Umbilical cord (tissue), 2 donors: ENCODE data around the gene PLCD4. TPM values are rescaled to one million over a fixed set of nuclear protein-coding genes. Genes with fewer than 3 reads are reported as not detected.

Experiments used
- DNase-seq: peaks from one replicate; pipeline ENCODE4 v3.0.0-alpha.2; 2015; ENCODE audit warnings: low spot score
- total RNA-seq: library from RNA; depleted of rRNA; stranded (reverse); fragments of >200 nt; gene quantifications from one replicate; pipeline ENCODE4 v1.2.3, GENCODE V29; 2014; ENCODE audit warnings: low replicate concordance; ENCODE audit not compliant: insufficient read depth

The PLCD4 gene
- total RNA-seq, 1 donor from 2014 or later, result 7.2 TPM

- no peak for DNase-seq
Measured at GRCh38 chr2:218664653-218665052, 57.0 kb downstream of the PLCD4 start.

DNA sequence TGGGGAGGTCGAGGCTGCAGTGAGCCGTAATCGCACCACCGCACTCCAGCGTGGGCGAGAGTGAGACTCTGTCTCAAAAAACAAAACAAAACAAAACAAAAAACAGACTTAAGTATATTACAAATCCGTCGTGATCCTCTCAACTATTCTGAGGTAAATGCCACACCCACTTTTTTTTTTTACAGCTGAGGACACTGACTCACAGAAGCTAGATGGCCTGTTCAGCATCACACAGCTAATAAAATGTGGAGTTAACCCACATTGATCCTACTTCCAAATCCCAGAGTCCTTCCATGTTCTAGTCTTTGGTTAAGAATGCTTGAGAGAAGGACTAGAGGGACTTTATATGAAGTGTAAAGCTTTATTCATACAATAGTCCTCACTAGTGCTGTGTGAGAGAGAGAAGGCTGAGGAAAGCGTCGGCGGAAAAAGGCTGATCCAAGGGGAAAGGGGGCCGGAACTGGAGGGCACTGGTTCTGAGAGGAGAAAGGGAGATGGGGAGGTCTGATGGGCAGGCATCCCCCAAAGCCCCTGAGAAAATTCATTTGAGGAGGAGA lies 63.5 kb downstream of the PLCD4 start:
- peak; percentile 79 for DNase-seq

GRCh38 chr2:218671654-218672566 lies 64.2 kb downstream of the PLCD4 start, which contains the start of the genes RNF25 and STK36:
Gene RNF25 (minus strand): TSS chr2:218672002. CDS start chr2:218671970, 32 bp downstream.
Gene STK36 (plus strand): TSS chr2:218672086. CDS start chr2:218672830, 744 bp downstream.
- DNase-seq, result peak; percentile 97

DNA sequence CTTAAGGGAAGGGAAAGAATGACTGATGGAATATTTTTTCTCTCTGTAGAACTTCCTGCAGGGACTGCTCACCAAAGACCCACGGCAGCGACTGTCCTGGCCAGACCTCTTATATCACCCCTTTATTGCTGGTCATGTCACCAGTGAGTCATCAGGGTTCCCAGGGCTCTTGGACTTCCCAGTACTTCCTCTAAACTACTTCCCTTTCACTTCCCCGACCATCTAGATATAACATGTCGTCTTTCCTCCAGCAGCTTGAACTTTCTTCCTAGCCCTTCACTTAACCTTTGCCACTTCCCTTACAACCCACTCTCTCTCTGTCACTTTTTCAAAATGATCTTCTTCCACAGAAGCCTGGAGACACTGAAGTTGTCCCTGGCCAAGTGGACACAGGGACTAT lies 71.4 kb downstream of the PLCD4 start:
- no peak for DNase-seq

GRCh38 chr2:218680061-218680460 lies 72.4 kb downstream of the PLCD4 start:
- no peak for DNase-seq

Other genes starting within 250 kb of the PLCD4 start
- gene SLC11A1, start 225.6 kb upstream of the PLCD4 start, total RNA-seq, result 32.5 TPM
- gene CTDSP1, start 208.0 kb upstream of the PLCD4 start, total RNA-seq, result 74.2 TPM
- gene VIL1, start 188.8 kb upstream of the PLCD4 start, total RNA-seq, result 2.4 TPM
- 46.0 TPM for gene USP37, start 39.5 kb upstream of the PLCD4 start, total RNA-seq
- gene CNOT9, start 39.1 kb upstream of the PLCD4 start, total RNA-seq, result 20.0 TPM
- 5.1 TPM for gene ZNF142, start 51.7 kb downstream of the PLCD4 start, total RNA-seq
- gene BCS1L, start 51.8 kb downstream of the PLCD4 start, total RNA-seq, result 21.4 TPM
- 9.9 TPM for gene RNF25, start 64.1 kb downstream of the PLCD4 start, total RNA-seq
- 21.9 TPM for gene STK36, start 64.2 kb downstream of the PLCD4 start, total RNA-seq
- 2.4 TPM for gene TTLL4, start 102.9 kb downstream of the PLCD4 start, total RNA-seq
- gene CYP27A1, start 174.2 kb downstream of the PLCD4 start, total RNA-seq, result 13.2 TPM
- gene PRKAG3, start 223.9 kb downstream of the PLCD4 start, total RNA-seq, result not detected